Activated T-cell treated with anti-CD3 and anti-CD28 coated beads, Interleukin-2, amount 50 U/mL, for 72 hours (primary cell): ENCODE measurements around the gene FTSJ1. TPM values are rescaled to one million over a fixed set of nuclear protein-coding genes. Genes with fewer than 3 reads are reported as not detected.
A peak's percentile ranks its signal among the peaks of the same experiment; 100 is the strongest.
"Not testable (repeated sequence)": the region's sequence is repeated elsewhere in the genome, so short reads cannot be mapped to it uniquely, and the experiment has no call there.

Experiments used
- ATAC-seq, 2 donors: fragments of 150-1000 bp; cut with Tn5 transposase; replicated peaks in 1 of 2; 2 replicates each; pipeline ENCODE4 v1.10.0; 2021; ENCODE audit warnings: moderate library complexity in 2 of 2, mild to moderate bottlenecking in 1 of 2
- DNase-seq, 2 donors: peaks; one replicate each; pipeline ENCODE4 v3.0.0; 2021 to 2022; ENCODE audit warnings: mixed read lengths in 1 of 2
- H3K27ac Mint-ChIP-seq: one replicate; pipeline ENCODE4 v1.8.0; 2022; ENCODE audit warnings: mild to moderate bottlenecking, moderate library complexity, mixed read lengths
- H3K27me3 Mint-ChIP-seq: one replicate; pipeline ENCODE4 v1.8.0; 2022; ENCODE audit warnings: low read depth, mixed read lengths
- H3K36me3 Mint-ChIP-seq, 2 donors: one replicate each; pipeline ENCODE4 v1.8.0; 2022; ENCODE audit warnings: mixed read lengths in 2 of 2, mild to moderate bottlenecking in 1 of 2; ENCODE audit not compliant: insufficient read depth in 2 of 2
- H3K4me1 Mint-ChIP-seq: one replicate; pipeline ENCODE4 v1.8.0; 2022; ENCODE audit warnings: low read depth, mixed read lengths
- H3K4me3 Mint-ChIP-seq, 2 donors: one replicate each; pipeline ENCODE4 v1.8.0; 2022; ENCODE audit warnings: mild to moderate bottlenecking in 2 of 2, mixed read lengths in 2 of 2, moderate library complexity in 2 of 2
- H3K9me3 Mint-ChIP-seq, 2 donors: one replicate each; pipeline ENCODE4 v1.8.0; 2022; ENCODE audit warnings: mixed read lengths in 2 of 2
- total RNA-seq, 2 donors: library from RNA; stranded (reverse); gene quantifications; one replicate each; pipeline ENCODE4 v1.2.3, GENCODE V29; 2022

Gene FTSJ1
- total RNA-seq = 10 to 100 TPM; 64.3 to 68.7 TPM

- Mint-ChIP-seq H3K9me3 (no peaks in the 10 kb centered on the region), H3K27me3 (peaks cover 4% of the 10 kb centered on the region), H3K4me1 (peaks cover 29% of the 10 kb centered on the region), H3K27ac (peak within 1 kb of the TSS; percentile 97), H3K36me3 (peaks cover 1 to 14% of the 10 kb centered on the region in 2 donors), H3K4me3 (peak within 1 kb of the TSS; percentile 94 to 97)
- ATAC-seq = peak; percentile 94 to 95
- DNase-seq = peak; percentile 77 to 87
Measured at GRCh38 chrX:48475774-48476577, at the start of gene FTSJ1. Gene FTSJ1, plus strand, starts transcription at chrX:48476199. Its CDS starts 1,849 bp downstream, at chrX:48478048.

- H3K36me3 Mint-ChIP-seq, H3K9me3 Mint-ChIP-seq, DNase-seq, H3K27ac Mint-ChIP-seq, H3K27me3 Mint-ChIP-seq, H3K4me3 Mint-ChIP-seq, H3K4me1 Mint-ChIP-seq: not testable (repeated sequence)
- peak; percentile 98 to 99 for ATAC-seq
Measured at GRCh38 chrX:48427027-48427716, 48.8 kb upstream of the FTSJ1 start.

GRCh38 chrX:48429606-48430005 lies 46.4 kb upstream of the FTSJ1 start:
- ATAC-seq, H3K4me1 Mint-ChIP-seq, DNase-seq, H3K27me3 Mint-ChIP-seq, H3K9me3 Mint-ChIP-seq, H3K4me3 Mint-ChIP-seq, H3K27ac Mint-ChIP-seq, H3K36me3 Mint-ChIP-seq: not testable (repeated sequence)

GRCh38 chrX:48430166-48430565 lies 45.8 kb upstream of the FTSJ1 start:
- not testable (repeated sequence) for H3K4me3 Mint-ChIP-seq, H3K27ac Mint-ChIP-seq, H3K4me1 Mint-ChIP-seq, DNase-seq, ATAC-seq, H3K36me3 Mint-ChIP-seq, H3K27me3 Mint-ChIP-seq, H3K9me3 Mint-ChIP-seq

GRCh38 chrX:48433713-48434112 lies 42.3 kb upstream of the FTSJ1 start:
- H3K27ac Mint-ChIP-seq, DNase-seq, H3K36me3 Mint-ChIP-seq, H3K4me3 Mint-ChIP-seq, H3K4me1 Mint-ChIP-seq, ATAC-seq, H3K9me3 Mint-ChIP-seq: not testable (repeated sequence)
- H3K27me3 Mint-ChIP-seq = peaks cover 15% of the 10 kb centered on the region

- H3K36me3 Mint-ChIP-seq, ATAC-seq, H3K27ac Mint-ChIP-seq, DNase-seq, H3K9me3 Mint-ChIP-seq, H3K4me3 Mint-ChIP-seq, H3K4me1 Mint-ChIP-seq: not testable (repeated sequence)
- peaks cover 37% of the 10 kb centered on the region for H3K27me3 Mint-ChIP-seq
Measured at GRCh38 chrX:48447201-48447600, 28.8 kb upstream of the FTSJ1 start.

- Mint-ChIP-seq H3K4me1 (no peaks in the 10 kb centered on the region), H3K36me3 (no peaks in the 10 kb centered on the region), H3K27ac (no peak overlapping the region), H3K9me3 (no peaks in the 10 kb centered on the region), H3K4me3 (no peak overlapping the region), H3K27me3 (peaks cover 16% of the 10 kb centered on the region)
- DNase-seq = no peak
- ATAC-seq = no peak
Measured at GRCh38 chrX:48450076-48450475, 25.9 kb upstream of the FTSJ1 start.

- no peaks in the 10 kb centered on the region for H3K36me3 Mint-ChIP-seq
- ATAC-seq (no peak), DNase-seq (no peak)
- no peak overlapping the region for H3K27ac Mint-ChIP-seq
- no peaks in the 10 kb centered on the region for H3K9me3 Mint-ChIP-seq
- H3K4me3 Mint-ChIP-seq = no peak overlapping the region
- peaks cover 7% of the 10 kb centered on the region for H3K27me3 Mint-ChIP-seq
- no peaks in the 10 kb centered on the region for H3K4me1 Mint-ChIP-seq
Measured at GRCh38 chrX:48451708-48452107, 24.3 kb upstream of the FTSJ1 start.

- Mint-ChIP-seq H3K9me3 (no peaks in the 10 kb centered on the region), H3K27me3 (no peaks in the 10 kb centered on the region), H3K4me1 (peaks cover 15% of the 10 kb centered on the region), H3K4me3 (no peak overlapping the region), H3K36me3 (peaks cover 7 to 16% of the 10 kb centered on the region in 2 donors), H3K27ac (peak overlapping the region; percentile 46)
- DNase-seq (no peak), ATAC-seq (no peak)
Measured at GRCh38 chrX:48456628-48457331, 19.2 kb upstream of the FTSJ1 start.

GRCh38 chrX:48458711-48459110 lies 17.3 kb upstream of the FTSJ1 start:
- H3K9me3 Mint-ChIP-seq = no peaks in the 10 kb centered on the region
- peaks cover 27% of the 10 kb centered on the region for H3K4me1 Mint-ChIP-seq
- peaks cover 7 to 20% of the 10 kb centered on the region in 2 donors for H3K36me3 Mint-ChIP-seq
- no peaks in the 10 kb centered on the region for H3K27me3 Mint-ChIP-seq
- no peak for DNase-seq
- no peak overlapping the region for H3K4me3 Mint-ChIP-seq
- no peak overlapping the region for H3K27ac Mint-ChIP-seq
- no peak for ATAC-seq

- no peak for ATAC-seq
- Mint-ChIP-seq H3K36me3 (peaks cover 10 to 25% of the 10 kb centered on the region in 2 donors), H3K4me3 (no peak overlapping the region)
Measured at GRCh38 chrX:48459483-48459882, 16.5 kb upstream of the FTSJ1 start.

GRCh38 chrX:48460031-48460430 lies 16.0 kb upstream of the FTSJ1 start:
- peak overlapping the region; percentile 87 for H3K27ac Mint-ChIP-seq
- H3K4me3 Mint-ChIP-seq = peak overlapping the region in 1 of 2 donors; percentile 8
- H3K9me3 Mint-ChIP-seq = no peaks in the 10 kb centered on the region
- no peak for DNase-seq
- ATAC-seq = no peak
- peaks cover 40% of the 10 kb centered on the region for H3K4me1 Mint-ChIP-seq
- peaks cover 10 to 25% of the 10 kb centered on the region in 2 donors for H3K36me3 Mint-ChIP-seq
- no peaks in the 10 kb centered on the region for H3K27me3 Mint-ChIP-seq

More at GRCh38 chrX:48459483-48459882, 16.5 kb upstream of the FTSJ1 start:
- Mint-ChIP-seq H3K9me3 (no peaks in the 10 kb centered on the region), H3K4me1 (peaks cover 34% of the 10 kb centered on the region), H3K27ac (peak overlapping the region; percentile 38), H3K27me3 (no peaks in the 10 kb centered on the region)
- DNase-seq = no peak

- Mint-ChIP-seq H3K27ac (no peak overlapping the region), H3K36me3 (peaks cover 13 to 28% of the 10 kb centered on the region in 2 donors), H3K4me3 (no peak overlapping the region)
Measured at GRCh38 chrX:48460606-48461005, 15.4 kb upstream of the FTSJ1 start.

More at GRCh38 chrX:48460606-48461005, 15.4 kb upstream of the FTSJ1 start:
- Mint-ChIP-seq H3K27me3 (no peaks in the 10 kb centered on the region), H3K9me3 (no peaks in the 10 kb centered on the region), H3K4me1 (peaks cover 46% of the 10 kb centered on the region)
- ATAC-seq = no peak
- no peak for DNase-seq
